ENCODE results near the gene APOBEC3G.

DNA sequence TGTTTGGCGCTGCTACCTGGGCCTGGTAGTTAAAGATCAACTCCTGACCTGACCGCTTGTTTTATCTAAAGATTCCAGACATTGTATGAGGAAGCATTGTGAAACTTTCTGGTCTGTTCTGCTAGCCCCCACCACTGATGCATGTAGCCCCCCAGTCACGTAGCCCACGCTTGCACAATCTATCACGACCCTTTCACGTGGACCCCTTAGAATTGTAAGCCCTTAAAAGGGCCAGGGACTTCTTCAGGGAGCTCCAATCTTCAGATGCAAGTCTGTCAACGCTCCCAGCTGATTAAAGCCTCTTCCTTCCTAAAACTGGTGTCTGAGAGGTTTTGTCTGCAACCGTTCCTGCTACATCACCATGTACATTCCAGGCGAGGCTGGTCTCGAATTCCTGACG lies 21.4 kb upstream of the APOBEC3G start:
- TF ChIP-seq CTCF (IDR thresholded peaks at IDR 0.05; ENCODE audit: insufficient read depth, low read length) (no peak), POLR2AphosphoS5 (IDR thresholded peaks at IDR 0.05; ENCODE audit: low read depth) (no peak), SPI1 (IDR thresholded peaks at IDR 0.05; ENCODE audit: borderline replicate concordance, low read depth) (no peak)

Measured in HL-60 (cell line).